Epithelial cell of proximal tubule (primary cell): ENCODE measurements around the gene FMNL3. TPM values are rescaled to one million over a fixed set of nuclear protein-coding genes. Genes with fewer than 3 reads are reported as not detected.
"Not testable (repeated sequence)": the region's sequence is repeated elsewhere in the genome, so short reads cannot be mapped to it uniquely, and the experiment has no call there.

Experiments
- DNase-seq: peaks from one replicate; pipeline ENCODE4 v3.0.0-alpha.2; 2011; ENCODE audit warnings: low read depth
- H3K4me3 ChIP-seq: 2 replicates; pipeline ENCODE4 v1.5.1; 2011; ENCODE audit warnings: low read depth, mild to moderate bottlenecking, low read length
- CTCF ChIP-seq: conservative IDR thresholded peaks from 2 replicates; pipeline ENCODE4 v1.5.1; 2012; ENCODE audit warnings: low read depth, mild to moderate bottlenecking, low read length
- total RNA-seq: library from RNA; depleted of rRNA; stranded (reverse); fragments of >200 nt; gene quantifications from 2 replicates; pipeline ENCODE4 v1.2.3, GENCODE V29; 2015

The FMNL3 gene
- total RNA-seq, 1 donor from 2014 or later, result 21.7 TPM

GRCh38 chr12:49728446-49728845, 21.2 kb upstream of the FMNL3 start:
- no peak for DNase-seq
- no peak overlapping the region for H3K4me3 ChIP-seq
- TF ChIP-seq CTCF, result no peak

- DNase-seq, H3K4me3 ChIP-seq: not testable (repeated sequence)
Measured at GRCh38 chr12:49721355-49721754, 14.2 kb upstream of the FMNL3 start.

DNA sequence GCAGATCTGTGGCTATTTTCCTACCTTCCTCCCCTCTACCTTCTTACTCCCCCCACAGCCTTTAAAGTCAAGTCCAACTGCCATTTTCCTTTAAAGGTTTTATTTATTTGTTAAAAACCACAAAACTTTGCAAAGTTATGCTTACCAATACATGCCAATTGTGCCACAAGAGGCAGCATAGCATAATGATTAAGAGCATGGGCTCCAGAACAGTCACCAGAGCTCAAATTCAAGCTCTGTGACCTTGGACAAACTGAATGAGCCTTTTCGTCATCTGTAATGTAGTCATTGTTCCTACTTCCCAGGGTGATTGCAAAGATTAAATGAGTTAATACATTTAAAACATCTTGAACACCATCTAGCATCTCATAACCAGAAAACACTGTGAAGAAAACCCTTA, 13.0 kb upstream of the FMNL3 start:
- H3K4me3 ChIP-seq, result no peak overlapping the region
- DNase-seq, result no peak
- peak; percentile 38 for TF ChIP-seq CTCF

DNA sequence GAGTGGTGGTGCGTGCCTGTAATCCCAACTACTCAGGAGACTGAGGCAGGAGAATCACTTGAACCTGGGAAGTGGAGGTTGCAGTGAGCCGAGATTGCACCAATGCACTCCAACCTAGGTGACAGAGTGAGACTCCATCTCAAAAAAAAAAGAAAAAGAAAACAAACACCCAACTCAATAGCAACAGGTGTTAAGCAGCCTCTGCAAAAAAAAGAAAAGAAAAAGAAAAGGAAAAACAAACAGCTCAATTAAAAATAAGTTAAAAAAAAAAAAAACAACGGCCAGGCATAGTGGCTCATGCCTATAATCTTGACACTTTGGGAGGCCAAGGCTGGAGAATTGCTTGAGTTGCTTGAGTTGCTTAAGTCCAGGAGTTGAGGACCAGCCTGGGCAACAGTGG, 10.6 kb upstream of the FMNL3 start:
- not testable (repeated sequence) for H3K4me3 ChIP-seq, DNase-seq

DNA sequence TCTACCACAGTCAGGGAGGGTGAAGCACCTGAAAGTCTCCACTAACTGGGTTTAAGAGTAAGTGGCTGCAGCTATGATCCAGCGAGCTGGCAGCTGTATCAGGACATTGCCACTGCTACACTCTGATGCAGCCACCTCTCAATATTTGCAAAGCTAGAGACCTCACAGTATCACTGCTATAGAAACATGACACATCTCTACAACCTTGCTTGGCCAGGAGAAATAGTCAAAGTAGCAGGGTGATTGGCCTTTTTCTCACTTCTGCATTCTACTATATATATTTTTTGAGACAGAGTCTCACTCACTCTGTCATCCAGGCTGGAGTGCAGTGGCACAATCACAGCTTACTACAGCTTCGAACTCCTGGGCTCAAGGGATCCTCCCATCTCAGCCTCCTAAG, 9.3 kb upstream of the FMNL3 start:
- no peak for DNase-seq
- TF ChIP-seq CTCF, result no peak
- H3K4me3 ChIP-seq, result no peak overlapping the region

- not testable (repeated sequence) for H3K4me3 ChIP-seq, DNase-seq
Measured at GRCh38 chr12:49713952-49714351, 6.7 kb upstream of the FMNL3 start.

DNA sequence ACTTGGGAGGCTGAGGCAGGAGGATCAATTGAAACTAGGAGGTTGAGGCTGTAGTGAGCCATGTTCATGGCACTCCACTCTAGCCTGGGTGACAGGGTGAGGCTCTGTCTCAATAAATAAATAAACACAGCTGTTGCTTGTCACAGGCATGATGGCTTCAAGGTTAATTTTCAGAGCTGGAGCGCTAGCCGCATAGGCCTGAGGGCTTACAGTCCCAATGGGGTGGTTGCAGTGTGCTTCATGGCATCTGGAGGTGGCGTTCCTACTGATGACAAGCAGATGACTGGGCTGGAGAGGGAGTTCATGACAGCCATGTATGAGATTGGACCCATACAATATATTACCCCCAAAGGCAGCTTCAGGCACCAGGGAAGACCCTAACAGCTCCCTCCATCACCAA, 1.6 kb upstream of the FMNL3 start:
- TF ChIP-seq CTCF, result no peak
- no peak overlapping the region for H3K4me3 ChIP-seq
- no peak for DNase-seq

GRCh38 chr12:49707812-49708147, 575 bp upstream of the FMNL3 start:
- H3K4me3 ChIP-seq, result no peak overlapping the region
- no peak for TF ChIP-seq CTCF
- no peak for DNase-seq

GRCh38 chr12:49706351-49707127, 666 bp downstream of the FMNL3 start:
- no peak for TF ChIP-seq CTCF
- H3K4me3 ChIP-seq, result peak overlapping the region; percentile 95
- no peak for DNase-seq
